A673 (cell line): ENCODE data around the gene FAM114A2. TPM values are rescaled to one million over a fixed set of nuclear protein-coding genes. Genes with fewer than 3 reads are reported as not detected.

Experiments
- BruUV-seq: library from RNA; stranded (reverse); fragments of 400-500 nt; replicated peaks from 2 replicates; lab custom pipeline; 2021; lab: Mats Ljungman, UMichigan
- CTCF ChIA-PET: fragments of 300-600 bp; sonication (Branson Sonifier 250); formaldehyde crosslinking; loops from one replicate; lab custom pipeline; 2022; ENCODE audit warnings: antibody characterized with exemption; lab: Charles Lee
- POLR2A ChIA-PET: fragments of 300-600 bp; sonication (Branson Sonifier 250); formaldehyde crosslinking; loops from one replicate; lab custom pipeline; 2022; ENCODE audit warnings: antibody characterized with exemption; ENCODE audit not compliant: low non-redundant PET; lab: Charles Lee
- DNase-seq: peaks from one replicate; pipeline ENCODE4 v3.0.0-alpha.2; 2015; ENCODE audit warnings: low spot score
- H3K27ac ChIP-seq: fragments of 200-600 bp; sonication (generic); 2 replicates; pipeline ENCODE4 v1.5.1; 2016; ENCODE audit warnings: mixed run types, low read depth, mild to moderate bottlenecking, mixed read lengths, antibody characterized with exemption, low read length; ENCODE audit not compliant: poor library complexity, severe bottlenecking
- H3K27me3 ChIP-seq: fragments of 200-600 bp; sonication (generic); replicated peaks from 2 replicates; pipeline ENCODE4 v1.6.1; 2017; ENCODE audit warnings: mixed run types, low read depth, mild to moderate bottlenecking, mixed read lengths, antibody characterized with exemption, low read length; ENCODE audit not compliant: insufficient read depth, poor library complexity
- H3K36me3 ChIP-seq: fragments of 200-600 bp; sonication (generic); 2 replicates; pipeline ENCODE4 v1.6.1; 2016; ENCODE audit warnings: mixed run types, mild to moderate bottlenecking, mixed read lengths, antibody characterized with exemption, low read length; ENCODE audit not compliant: insufficient read depth, poor library complexity, severe bottlenecking
- H3K4me1 ChIP-seq: fragments of 200-600 bp; sonication (generic); 2 replicates; pipeline ENCODE4 v1.6.1; 2017; ENCODE audit warnings: mixed run types, mild to moderate bottlenecking, mixed read lengths, antibody characterized with exemption, low read length; ENCODE audit not compliant: insufficient read depth, poor library complexity, severe bottlenecking
- H3K4me3 ChIP-seq: fragments of 200-600 bp; sonication (generic); 2 replicates; pipeline ENCODE4 v1.5.1; 2016; ENCODE audit warnings: low read depth, mixed run types, mild to moderate bottlenecking, mixed read lengths, low read length; ENCODE audit not compliant: poor library complexity, severe bottlenecking
- H3K9me3 ChIP-seq: fragments of 200-600 bp; sonication (generic); 2 replicates; pipeline ENCODE4 v1.6.1; 2016; ENCODE audit warnings: mixed run types, low read depth, mild to moderate bottlenecking, mixed read lengths, antibody characterized with exemption, low read length; ENCODE audit not compliant: poor library complexity, severe bottlenecking
- EZH2 ChIP-seq: fragments of 200-600 bp; sonication (generic); IDR thresholded peaks from 2 replicates; pipeline ENCODE4 v1.6.1; 2017; ENCODE audit warnings: borderline replicate concordance, low read depth, mild to moderate bottlenecking, mixed read lengths, antibody characterized with exemption, low read length; ENCODE audit not compliant: poor library complexity, severe bottlenecking
- intact Hi-C: fragments of 100-400 bp; cut with micrococcal nuclease; formaldehyde crosslinking; loops from one replicate; pipeline ENCODE4 v1.10.0; 2022; ENCODE audit not compliant: unreplicated experiment
- total RNA-seq: library from RNA; stranded (reverse); gene quantifications from 2 replicates; pipeline ENCODE4 v1.2.3, GENCODE V29; 2021
- TF ChIP-seq, protein P1 (sequence below): fragments of 300-800, 200-600 bp; sonication (generic); conservative IDR thresholded peaks from 2 replicates; pipeline ENCODE4 v1.5.1; 2017; ENCODE audit warnings: low read depth, mild to moderate bottlenecking, antibody characterized with exemption, low read length, moderate library complexity, mixed read lengths

Gene FAM114A2
- total RNA-seq, 1 experiment from 2014 or later: 23.5 TPM

- DNase-seq: no peak
- Histone ChIP-seq H3K27me3 (no peaks in the 10 kb centered on the region), H3K27ac (peak overlapping the region; percentile 8), H3K9me3 (no peaks in the 10 kb centered on the region), H3K36me3 (no peaks in the 10 kb centered on the region), H3K4me1 (peaks cover 34% of the 10 kb centered on the region), H3K4me3 (no peak overlapping the region)
- CTCF ChIA-PET: no interaction called here
- intact Hi-C loops: no loop called here
- TF ChIP-seq, protein P1, sequence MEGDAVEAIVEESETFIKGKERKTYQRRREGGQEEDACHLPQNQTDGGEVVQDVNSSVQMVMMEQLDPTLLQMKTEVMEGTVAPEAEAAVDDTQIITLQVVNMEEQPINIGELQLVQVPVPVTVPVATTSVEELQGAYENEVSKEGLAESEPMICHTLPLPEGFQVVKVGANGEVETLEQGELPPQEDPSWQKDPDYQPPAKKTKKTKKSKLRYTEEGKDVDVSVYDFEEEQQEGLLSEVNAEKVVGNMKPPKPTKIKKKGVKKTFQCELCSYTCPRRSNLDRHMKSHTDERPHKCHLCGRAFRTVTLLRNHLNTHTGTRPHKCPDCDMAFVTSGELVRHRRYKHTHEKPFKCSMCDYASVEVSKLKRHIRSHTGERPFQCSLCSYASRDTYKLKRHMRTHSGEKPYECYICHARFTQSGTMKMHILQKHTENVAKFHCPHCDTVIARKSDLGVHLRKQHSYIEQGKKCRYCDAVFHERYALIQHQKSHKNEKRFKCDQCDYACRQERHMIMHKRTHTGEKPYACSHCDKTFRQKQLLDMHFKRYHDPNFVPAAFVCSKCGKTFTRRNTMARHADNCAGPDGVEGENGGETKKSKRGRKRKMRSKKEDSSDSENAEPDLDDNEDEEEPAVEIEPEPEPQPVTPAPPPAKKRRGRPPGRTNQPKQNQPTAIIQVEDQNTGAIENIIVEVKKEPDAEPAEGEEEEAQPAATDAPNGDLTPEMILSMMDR: no peak
- no peak for TF ChIP-seq EZH2
- POLR2A ChIA-PET: no interaction called here
- no TSS peak for BruUV-seq
These were observed 8.6 kb upstream of the FAM114A2 start for GRCh38 chr5:154047324-154047723.

- intact Hi-C loops: no loop called here
- TF ChIP-seq, protein P1: no peak
- no peak for TF ChIP-seq EZH2
- Histone ChIP-seq H3K9me3 (no peaks in the 10 kb centered on the region), H3K27ac (no peak overlapping the region), H3K4me1 (peaks cover 34% of the 10 kb centered on the region), H3K36me3 (no peaks in the 10 kb centered on the region), H3K27me3 (no peaks in the 10 kb centered on the region), H3K4me3 (no peak overlapping the region)
- BruUV-seq: no TSS peak
- POLR2A ChIA-PET: no interaction called here
- DNase-seq: no peak
- CTCF ChIA-PET: no interaction called here
These were observed 7.8 kb upstream of the FAM114A2 start for GRCh38 chr5:154046486-154046885.

GRCh38 chr5:154044581-154044980, 5.9 kb upstream of the FAM114A2 start:
- H3K4me1 ChIP-seq: peaks cover 34% of the 10 kb centered on the region
- no peaks in the 10 kb centered on the region for H3K9me3 ChIP-seq
- no peaks in the 10 kb centered on the region for H3K36me3 ChIP-seq
- no TSS peak for BruUV-seq
- H3K4me3 ChIP-seq: no peak overlapping the region
- H3K27ac ChIP-seq: no peak overlapping the region
- intact Hi-C loops: no loop called here
- no peak for DNase-seq
- TF ChIP-seq, protein P1: no peak
- TF ChIP-seq EZH2: no peak
- ChIA-PET CTCF (no interaction called here), POLR2A (no interaction called here)
- H3K27me3 ChIP-seq: no peaks in the 10 kb centered on the region
